Measurements from ENCODE around the gene SLC12A5. TPM values are rescaled to one million over a fixed set of nuclear protein-coding genes. Genes with fewer than 3 reads are reported as not detected.
A peak's percentile ranks its signal among the peaks of the same experiment; 100 is the strongest.

The SLC12A5 gene
- total RNA-seq, 1 experiment from 2014 or later = 7.2 TPM

DNA sequence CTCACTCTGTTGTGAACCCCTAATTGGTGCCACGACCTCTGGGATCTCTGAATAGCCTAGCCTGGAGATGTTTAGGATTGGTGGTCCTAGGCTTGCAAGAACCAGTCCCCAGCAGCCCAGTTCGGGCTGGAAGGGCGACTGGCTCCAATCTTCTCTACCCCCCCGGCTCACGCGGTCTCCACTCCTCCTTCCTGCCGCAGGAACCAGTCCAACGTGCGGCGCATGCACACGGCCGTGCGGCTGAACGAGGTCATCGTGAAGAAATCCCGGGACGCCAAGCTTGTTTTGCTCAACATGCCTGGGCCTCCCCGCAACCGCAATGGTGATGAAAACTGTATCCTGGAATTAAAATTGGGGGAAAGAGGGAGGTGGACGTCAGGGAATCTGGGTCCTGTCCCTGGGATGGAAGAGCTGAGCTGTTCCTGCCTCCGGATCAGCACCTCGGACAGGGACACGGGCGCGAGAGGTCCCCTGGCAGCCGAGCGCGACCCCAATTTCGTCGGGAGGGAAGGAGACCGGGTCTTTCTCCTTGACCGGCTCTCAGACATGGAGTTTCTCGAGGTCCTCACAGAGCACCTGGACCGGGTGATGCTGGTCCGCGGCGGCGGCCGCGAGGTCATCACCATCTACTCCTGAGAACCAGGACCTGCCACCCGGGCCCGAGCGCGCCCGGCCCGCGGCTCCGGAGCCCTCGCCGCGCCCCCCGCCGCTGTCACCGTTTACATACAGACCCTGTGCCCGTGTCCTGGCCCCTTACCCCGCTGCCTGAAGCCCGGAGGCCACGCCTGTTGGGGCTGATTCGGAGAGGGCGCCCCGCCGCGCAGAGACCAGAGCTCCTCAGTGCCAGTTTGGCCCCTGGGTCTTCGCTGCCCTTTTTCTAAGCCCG, 28.2 kb downstream of the SLC12A5 start (continued):
- TF ChIP-seq, protein P1, sequence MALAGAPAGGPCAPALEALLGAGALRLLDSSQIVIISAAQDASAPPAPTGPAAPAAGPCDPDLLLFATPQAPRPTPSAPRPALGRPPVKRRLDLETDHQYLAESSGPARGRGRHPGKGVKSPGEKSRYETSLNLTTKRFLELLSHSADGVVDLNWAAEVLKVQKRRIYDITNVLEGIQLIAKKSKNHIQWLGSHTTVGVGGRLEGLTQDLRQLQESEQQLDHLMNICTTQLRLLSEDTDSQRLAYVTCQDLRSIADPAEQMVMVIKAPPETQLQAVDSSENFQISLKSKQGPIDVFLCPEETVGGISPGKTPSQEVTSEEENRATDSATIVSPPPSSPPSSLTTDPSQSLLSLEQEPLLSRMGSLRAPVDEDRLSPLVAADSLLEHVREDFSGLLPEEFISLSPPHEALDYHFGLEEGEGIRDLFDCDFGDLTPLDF (CRISPR knock-in tag; IDR thresholded peaks at IDR 0.05) = no peak
- TF ChIP-seq, protein P2, sequence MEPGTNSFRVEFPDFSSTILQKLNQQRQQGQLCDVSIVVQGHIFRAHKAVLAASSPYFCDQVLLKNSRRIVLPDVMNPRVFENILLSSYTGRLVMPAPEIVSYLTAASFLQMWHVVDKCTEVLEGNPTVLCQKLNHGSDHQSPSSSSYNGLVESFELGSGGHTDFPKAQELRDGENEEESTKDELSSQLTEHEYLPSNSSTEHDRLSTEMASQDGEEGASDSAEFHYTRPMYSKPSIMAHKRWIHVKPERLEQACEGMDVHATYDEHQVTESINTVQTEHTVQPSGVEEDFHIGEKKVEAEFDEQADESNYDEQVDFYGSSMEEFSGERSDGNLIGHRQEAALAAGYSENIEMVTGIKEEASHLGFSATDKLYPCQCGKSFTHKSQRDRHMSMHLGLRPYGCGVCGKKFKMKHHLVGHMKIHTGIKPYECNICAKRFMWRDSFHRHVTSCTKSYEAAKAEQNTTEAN (CRISPR knock-in tag; IDR thresholded peaks at IDR 0.05) = no peak
- TF ChIP-seq, protein P3, sequence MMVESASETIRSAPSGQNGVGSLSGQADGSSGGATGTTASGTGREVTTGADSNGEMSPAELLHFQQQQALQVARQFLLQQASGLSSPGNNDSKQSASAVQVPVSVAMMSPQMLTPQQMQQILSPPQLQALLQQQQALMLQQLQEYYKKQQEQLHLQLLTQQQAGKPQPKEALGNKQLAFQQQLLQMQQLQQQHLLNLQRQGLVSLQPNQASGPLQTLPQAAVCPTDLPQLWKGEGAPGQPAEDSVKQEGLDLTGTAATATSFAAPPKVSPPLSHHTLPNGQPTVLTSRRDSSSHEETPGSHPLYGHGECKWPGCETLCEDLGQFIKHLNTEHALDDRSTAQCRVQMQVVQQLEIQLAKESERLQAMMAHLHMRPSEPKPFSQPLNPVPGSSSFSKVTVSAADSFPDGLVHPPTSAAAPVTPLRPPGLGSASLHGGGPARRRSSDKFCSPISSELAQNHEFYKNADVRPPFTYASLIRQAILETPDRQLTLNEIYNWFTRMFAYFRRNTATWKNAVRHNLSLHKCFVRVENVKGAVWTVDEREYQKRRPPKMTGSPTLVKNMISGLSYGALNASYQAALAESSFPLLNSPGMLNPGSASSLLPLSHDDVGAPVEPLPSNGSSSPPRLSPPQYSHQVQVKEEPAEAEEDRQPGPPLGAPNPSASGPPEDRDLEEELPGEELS (CRISPR knock-in tag; IDR thresholded peaks at IDR 0.05) = peak; percentile 91
- TF ChIP-seq FOXP1 (CRISPR knock-in tag; IDR thresholded peaks at IDR 0.05; ENCODE audit: borderline replicate concordance) (peak; percentile 45; the same call in 1 of the 2 replicates), NFYB (CRISPR knock-in tag; conservative IDR thresholded peaks at IDR 0.05; ENCODE audit: low read depth) (no peak)

DNA sequence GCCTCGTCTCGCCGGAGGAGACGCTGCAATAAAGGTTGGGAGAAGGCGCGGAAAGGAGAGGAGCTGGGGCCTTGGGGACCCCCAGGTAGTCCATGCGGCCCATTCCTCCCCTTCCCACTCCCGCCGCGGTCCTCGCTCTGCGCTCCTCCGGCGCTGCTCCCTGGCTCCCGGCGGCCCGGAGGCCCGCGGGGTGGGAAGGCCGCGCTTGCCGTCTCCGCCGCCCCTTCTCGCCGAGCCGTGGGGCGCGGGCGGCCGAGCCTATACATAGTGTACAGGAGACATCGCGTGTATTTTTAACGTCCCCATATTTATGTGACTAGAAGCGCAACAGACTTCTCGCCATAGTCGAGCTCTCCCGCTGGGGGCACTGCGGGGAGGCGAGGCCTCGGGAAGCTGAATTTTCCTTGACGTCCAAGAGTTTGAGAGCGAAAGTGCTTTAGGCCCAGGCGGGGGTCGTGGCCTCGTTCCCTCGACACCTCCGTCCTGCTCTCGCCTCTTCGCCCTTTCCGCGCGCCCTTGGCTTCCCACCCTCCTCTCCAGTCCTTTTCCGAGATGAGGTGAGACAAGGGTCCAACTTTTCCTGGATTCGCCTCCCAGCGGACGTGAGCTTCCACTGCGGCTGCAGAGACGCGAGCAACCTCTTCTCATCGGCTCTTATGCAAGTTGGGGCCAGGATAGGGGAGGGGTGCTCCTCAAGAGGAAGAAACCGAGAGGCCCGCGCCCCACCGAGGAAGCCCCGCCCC, 29.0 kb downstream of the SLC12A5 start:
- Mint-ChIP-seq H3K27me3 (ENCODE audit: low read depth) (peaks cover 68% of the 10 kb centered on the region), H3K36me3 (peaks cover 21% of the 10 kb centered on the region), H3K4me1 (peaks cover 30% of the 10 kb centered on the region), H3K4me3 (peak overlapping the region; percentile 71), H3K9me3 (no peaks in the 10 kb centered on the region), H3K27ac (no peak overlapping the region)
- ChIA-PET CTCF (interaction anchor here (0.6 to 4.7 kb wide), 44 partner anchors 10 to 764 kb away, joined by 3 to 108 read pairs (median 5); partner anchors contain the start of gene SLC12A5), POLR2A (interaction anchor here (0.6 to 1.1 kb wide), 6 partner anchors 13 to 349 kb away, joined by 3 to 4 read pairs (median 3); partner anchors contain the start of genes ELMO2 and SLC12A5)
- ATAC-seq = peak; percentile 68
- DNase-seq (ENCODE audit: low spot score) = peak; percentile 79
- TF ChIP-seq TCF7 (CRISPR knock-in tag; IDR thresholded peaks at IDR 0.05; ENCODE audit: low read depth) (no peak), JUN (CRISPR knock-in tag; IDR thresholded peaks at IDR 0.05) (no peak), ATF1 (CRISPR knock-in tag; IDR thresholded peaks at IDR 0.05) (0 out of 2 replicates have a peak, but pooled peaks have one; percentile 46), NFATC4 (CRISPR knock-in tag; IDR thresholded peaks at IDR 0.05) (no peak), IRF2 (CRISPR knock-in tag; IDR thresholded peaks at IDR 0.05; ENCODE audit: borderline replicate concordance, low read depth) (no peak), FOXP1 (CRISPR knock-in tag; IDR thresholded peaks at IDR 0.05; ENCODE audit: borderline replicate concordance) (peak; percentile 58; the same call in 1 of the 2 replicates), RELA (CRISPR knock-in tag; IDR thresholded peaks at IDR 0.05; ENCODE audit: borderline replicate concordance) (no peak), GTF2I (CRISPR knock-in tag; conservative IDR thresholded peaks at IDR 0.05) (no peak), CREB1 (CRISPR knock-in tag; IDR thresholded peaks at IDR 0.05) (no peak), JAZF1 (CRISPR knock-in tag; IDR thresholded peaks at IDR 0.05) (no peak), CBFB (CRISPR knock-in tag; IDR thresholded peaks at IDR 0.05; ENCODE audit: low read depth) (no peak), MYBL2 (CRISPR knock-in tag; IDR thresholded peaks at IDR 0.05) (no peak), ZNF263 (CRISPR knock-in tag; IDR thresholded peaks at IDR 0.05; ENCODE audit: low read depth) (peak; percentile 56; the same call in 1 of the 2 replicates), RORB (CRISPR knock-in tag; IDR thresholded peaks at IDR 0.05) (no peak), TP53 (CRISPR knock-in tag; IDR thresholded peaks at IDR 0.05) (no peak), NR1H2 (CRISPR knock-in tag; IDR thresholded peaks at IDR 0.05) (no peak), ESRRA (CRISPR knock-in tag; IDR thresholded peaks at IDR 0.05; ENCODE audit: borderline replicate concordance) (no peak), MXD4 (CRISPR knock-in tag; IDR thresholded peaks at IDR 0.05; ENCODE audit: borderline replicate concordance) (no peak), ZNF671 (CRISPR knock-in tag; IDR thresholded peaks at IDR 0.05) (no peak), TEAD1 (CRISPR knock-in tag; IDR thresholded peaks at IDR 0.05) (0 out of 2 replicates have a peak, but pooled peaks have one; percentile 48), ELF4 (CRISPR knock-in tag; IDR thresholded peaks at IDR 0.05; ENCODE audit: low read depth) (no peak), ZNF232 (CRISPR knock-in tag; IDR thresholded peaks at IDR 0.05) (0 out of 2 replicates have a peak, but pooled peaks have one; percentile 20)
- TF ChIP-seq, protein P4, sequence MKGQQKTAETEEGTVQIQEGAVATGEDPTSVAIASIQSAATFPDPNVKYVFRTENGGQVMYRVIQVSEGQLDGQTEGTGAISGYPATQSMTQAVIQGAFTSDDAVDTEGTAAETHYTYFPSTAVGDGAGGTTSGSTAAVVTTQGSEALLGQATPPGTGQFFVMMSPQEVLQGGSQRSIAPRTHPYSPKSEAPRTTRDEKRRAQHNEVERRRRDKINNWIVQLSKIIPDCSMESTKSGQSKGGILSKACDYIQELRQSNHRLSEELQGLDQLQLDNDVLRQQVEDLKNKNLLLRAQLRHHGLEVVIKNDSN (CRISPR knock-in tag; IDR thresholded peaks at IDR 0.05) = no peak
- TF ChIP-seq, protein P5, sequence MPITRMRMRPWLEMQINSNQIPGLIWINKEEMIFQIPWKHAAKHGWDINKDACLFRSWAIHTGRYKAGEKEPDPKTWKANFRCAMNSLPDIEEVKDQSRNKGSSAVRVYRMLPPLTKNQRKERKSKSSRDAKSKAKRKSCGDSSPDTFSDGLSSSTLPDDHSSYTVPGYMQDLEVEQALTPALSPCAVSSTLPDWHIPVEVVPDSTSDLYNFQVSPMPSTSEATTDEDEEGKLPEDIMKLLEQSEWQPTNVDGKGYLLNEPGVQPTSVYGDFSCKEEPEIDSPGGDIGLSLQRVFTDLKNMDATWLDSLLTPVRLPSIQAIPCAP (CRISPR knock-in tag; IDR thresholded peaks at IDR 0.05) = no peak
